SU-DHL-6 (cell line): ENCODE measurements around the gene NTPCR.

ENCODE experiments used
- H2AFZ ChIP-seq: fragments of 200-600 bp; sonication (generic); 2 replicates; pipeline ENCODE4 v1.6.1; 2014; ENCODE audit warnings: low read depth, mild to moderate bottlenecking, moderate library complexity, mixed read lengths, antibody characterized with exemption, low read length; ENCODE audit not compliant: severe bottlenecking
- H3F3A ChIP-seq: fragments of 200-600 bp; shearing (Covaris generic); 2 replicates; pipeline ENCODE4 v1.6.0; 2016; ENCODE audit warnings: antibody characterized with exemption, mild to moderate bottlenecking; ENCODE audit not compliant: insufficient read depth
- H3K27ac ChIP-seq: fragments of 200-600 bp; sonication (generic); 2 replicates; pipeline ENCODE4 v1.5.1; 2016; ENCODE audit warnings: low read depth, mild to moderate bottlenecking, low read length, moderate library complexity, mixed read lengths
- H3K27me3 ChIP-seq: fragments of 200-600 bp; sonication (generic), shearing (Covaris generic); 2 replicates; pipeline ENCODE4 v1.6.0; 2014; ENCODE audit warnings: mild to moderate bottlenecking, low read length
- H3K36me3 ChIP-seq: fragments of 200-600 bp; sonication (generic); 2 replicates; pipeline ENCODE4 v1.6.1; 2014; ENCODE audit warnings: mild to moderate bottlenecking, low read length, mixed read lengths
- H3K4me2 ChIP-seq: fragments of 300-600, 200-600 bp; shearing (Covaris generic), sonication (generic); 2 replicates; pipeline ENCODE4 v1.6.0; 2014; ENCODE audit warnings: low read length, low read depth, mild to moderate bottlenecking; ENCODE audit not compliant: poor library complexity, severe bottlenecking
- H3K4me3 ChIP-seq: fragments of 200-600 bp; sonication (generic); 2 replicates; pipeline ENCODE4 v1.5.1; 2014; ENCODE audit warnings: antibody characterized with exemption, low read length, mild to moderate bottlenecking, mixed read lengths; ENCODE audit not compliant: insufficient read depth, poor library complexity, severe bottlenecking
- H3K79me2 ChIP-seq: fragments of 200-600 bp; sonication (generic); 2 replicates; pipeline ENCODE4 v1.6.1; 2014; ENCODE audit warnings: mild to moderate bottlenecking, low read length, moderate library complexity; ENCODE audit not compliant: insufficient read depth
- H3K9ac ChIP-seq: fragments of 200-600 bp; sonication (generic); 2 replicates; pipeline ENCODE4 v1.7.0; 2014; ENCODE audit warnings: mild to moderate bottlenecking, low read length
- H3K9me2 ChIP-seq: fragments of 200-600 bp; sonication (generic); replicated peaks from 2 replicates; pipeline ENCODE4 v1.6.1; 2014; ENCODE audit warnings: low read length; ENCODE audit not compliant: insufficient read depth
- H3K9me3 ChIP-seq: fragments of 200-600 bp; sonication (generic); 2 replicates; pipeline ENCODE4 v1.6.1; 2014; ENCODE audit warnings: low read length, mixed read lengths; ENCODE audit not compliant: insufficient read depth
- H4K20me1 ChIP-seq: fragments of 200-600 bp; sonication (generic); 2 replicates; pipeline ENCODE4 v1.6.1; 2014; ENCODE audit warnings: low read depth, mild to moderate bottlenecking, antibody characterized with exemption, low read length, moderate library complexity, mixed read lengths
- CTCF ChIP-seq: fragments of 200-600 bp; sonication (generic); IDR thresholded peaks from one replicate; pipeline ENCODE4 v1.5.1; 2017; ENCODE audit warnings: antibody characterized with exemption, mild to moderate bottlenecking, low read length, moderate library complexity; ENCODE audit not compliant: insufficient read depth, poor library complexity, severe bottlenecking
- EZH2phosphoT487 ChIP-seq: fragments of 200-600 bp; sonication (generic), shearing (Covaris generic); conservative IDR thresholded peaks from 2 replicates; pipeline ENCODE4 v1.6.1; 2018; ENCODE audit warnings: mild to moderate bottlenecking, antibody characterized with exemption, low read length, moderate library complexity, mixed read lengths

The NTPCR gene

GRCh38 chr1:232979558-232979957 is 29.1 kb downstream of the NTPCR start:
- H3K9me2 ChIP-seq: no peaks in the 10 kb centered on the region
- H3K4me3 ChIP-seq: no peak overlapping the region
- no peaks in the 10 kb centered on the region for H3K9me3 ChIP-seq
- no peaks in the 10 kb centered on the region for H4K20me1 ChIP-seq
- H3K79me2 ChIP-seq: no peaks in the 10 kb centered on the region
- no peak overlapping the region for H2AFZ ChIP-seq
- H3K27ac ChIP-seq: no peak overlapping the region
- H3F3A ChIP-seq: no peaks in the 10 kb centered on the region
- no peak overlapping the region for H3K9ac ChIP-seq
- H3K27me3 ChIP-seq: no peaks in the 10 kb centered on the region
- H3K36me3 ChIP-seq: peaks cover under 1% of the 10 kb centered on the region; the same call in 1 of the 2 replicates
- H3K4me2 ChIP-seq: no peak overlapping the region
- no peak for TF ChIP-seq EZH2phosphoT487
- TF ChIP-seq CTCF: no peak

- TF ChIP-seq EZH2phosphoT487 (no peak), CTCF (no peak)
- no peaks in the 10 kb centered on the region for H3K9me2 ChIP-seq
- no peaks in the 10 kb centered on the region for H3K9me3 ChIP-seq
- H3K27me3 ChIP-seq: no peaks in the 10 kb centered on the region
- no peak overlapping the region for H2AFZ ChIP-seq
- H3K36me3 ChIP-seq: no peaks in the 10 kb centered on the region
- H4K20me1 ChIP-seq: no peaks in the 10 kb centered on the region
- no peaks in the 10 kb centered on the region for H3F3A ChIP-seq
- no peak overlapping the region for H3K9ac ChIP-seq
- no peak overlapping the region for H3K4me2 ChIP-seq
- no peak overlapping the region for H3K4me3 ChIP-seq
- no peaks in the 10 kb centered on the region for H3K79me2 ChIP-seq
- H3K27ac ChIP-seq: no peak overlapping the region
Observed at GRCh38 chr1:232980355-232980978, 30.1 kb downstream of the NTPCR start.

- no peak overlapping the region for H3K9ac ChIP-seq
- H3K9me2 ChIP-seq: no peaks in the 10 kb centered on the region
- H3K27ac ChIP-seq: no peak overlapping the region
- H3K36me3 ChIP-seq: no peaks in the 10 kb centered on the region
- H3K4me2 ChIP-seq: no peak overlapping the region
- no peaks in the 10 kb centered on the region for H4K20me1 ChIP-seq
- no peaks in the 10 kb centered on the region for H3K9me3 ChIP-seq
- no peak overlapping the region for H2AFZ ChIP-seq
- no peaks in the 10 kb centered on the region for H3K27me3 ChIP-seq
- H3K4me3 ChIP-seq: no peak overlapping the region
- TF ChIP-seq EZH2phosphoT487 (no peak), CTCF (no peak)
- no peaks in the 10 kb centered on the region for H3K79me2 ChIP-seq
- H3F3A ChIP-seq: no peaks in the 10 kb centered on the region
Observed at GRCh38 chr1:232980986-232981560, 30.7 kb downstream of the NTPCR start.
